ENCODE data around the gene C3.

DNA sequence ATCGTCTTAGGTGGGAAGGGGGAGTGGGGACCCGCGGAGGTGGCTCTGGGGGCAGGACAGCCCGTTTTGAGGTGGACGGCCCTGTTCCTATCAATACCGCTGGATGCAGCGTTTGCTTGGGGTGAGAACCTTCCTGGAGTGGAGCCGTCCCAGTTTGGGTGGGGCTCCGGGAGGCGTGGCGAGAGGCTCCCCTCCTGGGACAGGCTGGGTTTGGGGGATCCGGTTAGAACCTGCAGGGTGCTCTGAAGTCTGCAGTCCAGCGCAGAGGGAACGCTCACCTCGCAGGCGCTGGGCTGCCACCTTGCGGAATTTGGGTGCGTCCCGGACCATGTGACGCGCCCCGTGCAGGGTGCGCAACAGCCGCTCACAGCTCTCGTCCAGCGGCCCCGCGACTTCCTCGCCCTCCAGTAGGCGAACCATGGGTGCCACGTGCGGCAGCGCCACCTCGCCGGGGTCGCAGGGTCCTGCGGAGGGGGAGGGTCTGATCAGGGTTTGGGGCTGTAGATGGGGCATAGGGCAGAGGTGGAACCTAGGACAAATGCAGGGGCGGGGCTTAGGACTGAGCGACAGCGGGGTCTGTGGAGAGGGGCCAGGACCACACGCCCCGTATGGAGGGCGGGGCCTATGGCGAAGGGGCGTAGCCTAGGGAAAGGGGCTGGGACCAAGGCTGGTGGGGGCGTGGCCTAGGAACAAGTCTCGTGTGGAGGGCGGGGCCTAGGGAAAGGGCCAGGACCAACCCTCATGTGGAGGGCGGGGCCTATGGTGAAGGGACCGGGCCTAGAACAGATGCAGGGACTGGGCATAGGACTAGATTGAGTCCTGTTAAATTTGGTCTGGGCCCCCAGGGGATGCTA, 33.0 kb upstream of the C3 start:
- TF ChIP-seq, protein P1, sequence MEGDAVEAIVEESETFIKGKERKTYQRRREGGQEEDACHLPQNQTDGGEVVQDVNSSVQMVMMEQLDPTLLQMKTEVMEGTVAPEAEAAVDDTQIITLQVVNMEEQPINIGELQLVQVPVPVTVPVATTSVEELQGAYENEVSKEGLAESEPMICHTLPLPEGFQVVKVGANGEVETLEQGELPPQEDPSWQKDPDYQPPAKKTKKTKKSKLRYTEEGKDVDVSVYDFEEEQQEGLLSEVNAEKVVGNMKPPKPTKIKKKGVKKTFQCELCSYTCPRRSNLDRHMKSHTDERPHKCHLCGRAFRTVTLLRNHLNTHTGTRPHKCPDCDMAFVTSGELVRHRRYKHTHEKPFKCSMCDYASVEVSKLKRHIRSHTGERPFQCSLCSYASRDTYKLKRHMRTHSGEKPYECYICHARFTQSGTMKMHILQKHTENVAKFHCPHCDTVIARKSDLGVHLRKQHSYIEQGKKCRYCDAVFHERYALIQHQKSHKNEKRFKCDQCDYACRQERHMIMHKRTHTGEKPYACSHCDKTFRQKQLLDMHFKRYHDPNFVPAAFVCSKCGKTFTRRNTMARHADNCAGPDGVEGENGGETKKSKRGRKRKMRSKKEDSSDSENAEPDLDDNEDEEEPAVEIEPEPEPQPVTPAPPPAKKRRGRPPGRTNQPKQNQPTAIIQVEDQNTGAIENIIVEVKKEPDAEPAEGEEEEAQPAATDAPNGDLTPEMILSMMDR (IDR thresholded peaks at IDR 0.05; ENCODE audit: borderline replicate concordance, extremely low read depth, low read length, poor library complexity, severe bottlenecking) = peak; percentile 58
- no peak for TF ChIP-seq EZH2 (IDR thresholded peaks at IDR 0.05; ENCODE audit: borderline replicate concordance, low read depth, low read length, severe bottlenecking)

Data from DND-41 (cell line).